Heart right ventricle (tissue), 16 donors: ENCODE data around the gene IMMT. TPM values are rescaled to one million over a fixed set of nuclear protein-coding genes. Genes with fewer than 3 reads are reported as not detected.

Experiments
- ATAC-seq, 8 donors: fragments of 200-7000 bp; cut with Tn5 transposase; one replicate each; pipeline ENCODE4 v1.9.1; 2020; ENCODE audit warnings: mild to moderate bottlenecking in 8 of 8, moderate library complexity in 8 of 8, moderate number of reproducible peaks in 1 of 8
- DNase-seq, 2 donors: peaks; one replicate each; pipeline ENCODE4 v3.0.0-alpha.2; 2020
- H3K27ac ChIP-seq, 10 donors: fragments of 200-600 bp; sonication (generic) in 2 of 10; one replicate each; pipeline versions ENCODE4 v1.5.0 to v1.8.0; 2020 to 2022; ENCODE audit warnings: mild to moderate bottlenecking in 3 of 10
- H3K27me3 ChIP-seq, 7 donors: fragments of 200-600 bp; one replicate each; pipeline ENCODE4 v1.8.0; 2021 to 2022; ENCODE audit warnings: mild to moderate bottlenecking in 2 of 7
- H3K36me3 ChIP-seq, 9 donors: fragments of 200-600 bp; sonication (generic) in 1 of 9; one replicate each; pipeline versions ENCODE4 v1.5.0 to v1.8.0; 2020 to 2022; ENCODE audit warnings: mild to moderate bottlenecking in 2 of 9
- H3K4me1 ChIP-seq, 9 donors: fragments of 200-600 bp; sonication (generic) in 1 of 9; one replicate each; pipeline versions ENCODE4 v1.5.0 to v1.8.0; 2020 to 2022; ENCODE audit warnings: mild to moderate bottlenecking in 4 of 9
- H3K4me3 ChIP-seq, 10 donors: fragments of 200-600 bp; sonication (generic) in 2 of 10; one replicate each; pipeline versions ENCODE4 v1.5.0 to v1.8.0; 2020 to 2022; ENCODE audit warnings: mild to moderate bottlenecking in 7 of 10, moderate library complexity in 2 of 10
- H3K9me3 ChIP-seq, 11 donors: fragments of 200-600 bp in 10 of 11; sonication (generic) in 2 of 11; one replicate each; pipeline versions ENCODE4 v1.5.0 to v1.8.0; 2013 to 2022; ENCODE audit warnings: mild to moderate bottlenecking in 2 of 11, control low read depth in 1 of 11, moderate library complexity in 1 of 11
- CTCF ChIP-seq, 9 donors: fragments of 200-600 bp; sonication (generic) in 2 of 9; IDR thresholded peaks; one replicate each; pipeline versions ENCODE4 v1.5.0 to v1.8.0; 2021 to 2022; ENCODE audit warnings: antibody characterized with exemption in 9 of 9, mild to moderate bottlenecking in 5 of 9, moderate library complexity in 1 of 9
- WGBS, 2 donors: extraction: QIAGEN DNeasy Blood & Tissue Kit; methylation state at CpG; one replicate each; pipeline ENCODE4 v1.1.7; 2013; ENCODE audit warnings: inconsistent platforms in 1 of 2; 5-methylcytosine and 5-hydroxymethylcytosine counted together
- intact Hi-C, 10 donors: fragments of 100-400 bp; cut with DNase I; formaldehyde crosslinking; loops; one replicate each; pipeline versions ENCODE4 v1.11.1 to v1.14.2; 2022
- polyA plus RNA-seq, 2 donors: library from polyadenylated mRNA; stranded (reverse); fragments of 200-250 nt; gene quantifications; one replicate each; pipeline ENCODE4 v1.2.3, GENCODE V29; 2013
- total RNA-seq, 10 donors: library from RNA; stranded (reverse); fragmentation: NEBNext Ultra II Directional in 3 of 10; extraction: Animal tissue kit (Norgen Biotek cat#: 25700) in 3 of 10; gene quantifications; one replicate each; pipeline versions ENCODE4 v1.2.1 to v1.2.4, GENCODE V29; 2021 to 2023
- donor health status: Arrhythmogenic right ventricular cardiomyopathy.
- donor health status: ischemic (EF 13 %, LVEDD 7.1; RV severe dilation, severe dysfunction).
- donor health status: healthy with polysubstance abuse.
- donor health status: DM: no; HTN: yes; CAD: no.
- donor health status: DM: no; HTN: no; CAD: no.
- donor health status: ischemic (EF 25% LVEDD 6.9; RV normal size, moderate dysfunction).
- donor health status: ischemic (EF 25% LVEDD 5.7; RV mildly dilated, moderate dysfunction).
- donor health status: healthy.
- donor health status: DM: yes; HTN: yes; CAD: no.
- donor health status: Ischemic cardiomyopathy.
- donor health status: ischemic (EF 35%, LVEDD 5.7; RV mildly dilated, moderate dysfunction).
- donor health status: nonischemic (EF 11% LVEDD 7.7; RV severe dilation, severe dysfunction).
- donor health status: DM: yes; HTN: yes; CAD: no.
- donor health status: PGD.
- donor health status: ischemic (EF 29% LVEDD 5.4; RV normal size, mild dysfunction).
- donor health status: nonischemic (EF 23%, LVEDD 6.1; RV moderate dilation, normal function).

IMMT gene
- total and polyA plus RNA-seq, 12 donors: 48.2 to 333 (median 298) TPM

GRCh38 chr2:86189782-86190416, 5.4 kb downstream of the IMMT start:
- Histone ChIP-seq H3K36me3 (peaks cover 0 to 34% (median 0%) of the 10 kb centered on the region in 9 donors), H3K4me3 (no peak overlapping the region), H3K27ac (peak overlapping the region in 1 of 10 donors; percentile 38), H3K9me3 (no peaks in the 10 kb centered on the region), H3K27me3 (no peaks in the 10 kb centered on the region), H3K4me1 (peaks cover 9 to 94% (median 75%) of the 10 kb centered on the region in 9 donors)
- no peak for DNase-seq
- TF ChIP-seq CTCF (IDR thresholded peaks at IDR 0.05): no peak
- 63 to 74% methylated on average over 7 of the region's 7 CpGs for WGBS, 2 donors
- no peak for ATAC-seq
- intact Hi-C loops: no loop called here

GRCh38 chr2:86186431-86186830, 8.8 kb downstream of the IMMT start:
- no peak for ATAC-seq
- Histone ChIP-seq H3K27ac (peak overlapping the region in 2 of 10 donors; percentile 49 to 73), H3K9me3 (no peaks in the 10 kb centered on the region), H3K27me3 (no peaks in the 10 kb centered on the region), H3K4me3 (no peak overlapping the region), H3K36me3 (peaks cover 0 to 28% (median 0%) of the 10 kb centered on the region in 9 donors), H3K4me1 (peaks cover 9 to 92% (median 69%) of the 10 kb centered on the region in 9 donors)
- DNase-seq: no peak
- no peak for TF ChIP-seq CTCF (IDR thresholded peaks at IDR 0.05)
- intact Hi-C loops: no loop called here

- 13 to 21% methylated on average over 1 of the region's 1 CpG for WGBS, 2 donors
- no peaks in the 10 kb centered on the region for H3K9me3 ChIP-seq
- peaks cover 0 to 32% (median 2%) of the 10 kb centered on the region in 9 donors for H3K36me3 ChIP-seq
- H3K27ac ChIP-seq: peak overlapping the region in 8 of 10 donors; percentile 21 to 73 (median 60)
- DNase-seq (no peak), ATAC-seq (peak in 4 of 8 donors; percentile 16 to 45 (median 27))
- H3K27me3 ChIP-seq: no peaks in the 10 kb centered on the region
- intact Hi-C loops: no loop called here
- H3K4me3 ChIP-seq: no peak overlapping the region
- peaks cover 9 to 90% (median 62%) of the 10 kb centered on the region in 9 donors for H3K4me1 ChIP-seq
- TF ChIP-seq CTCF (IDR thresholded peaks at IDR 0.05): no peak
These were observed 9.6 kb downstream of the IMMT start for GRCh38 chr2:86185517-86186212.

GRCh38 chr2:86176597-86176996, 18.7 kb downstream of the IMMT start:
- H3K9me3 ChIP-seq: no peaks in the 10 kb centered on the region
- intact Hi-C loops: no loop called here
- DNase-seq (no peak), ATAC-seq (peak in 1 of 8 donors; percentile 38)
- H3K36me3 ChIP-seq: peaks cover 0 to 95% (median 40%) of the 10 kb centered on the region in 9 donors
- no peak overlapping the region for H3K4me3 ChIP-seq
- peak overlapping the region in 2 of 10 donors; percentile 14 to 17 for H3K27ac ChIP-seq
- TF ChIP-seq CTCF (IDR thresholded peaks at IDR 0.05): no peak
- no peaks in the 10 kb centered on the region for H3K27me3 ChIP-seq
- H3K4me1 ChIP-seq: peaks cover 0 to 38% (median 18%) of the 10 kb centered on the region in 9 donors
